ENCODE measurements around the gene ST6GALNAC2.
A peak's percentile ranks its signal among the peaks of the same experiment; 100 is the strongest.
"Not testable (repeated sequence)": the region's sequence is repeated elsewhere in the genome, so short reads cannot be mapped to it uniquely, and the experiment has no call there.

Gene ST6GALNAC2

DNA sequence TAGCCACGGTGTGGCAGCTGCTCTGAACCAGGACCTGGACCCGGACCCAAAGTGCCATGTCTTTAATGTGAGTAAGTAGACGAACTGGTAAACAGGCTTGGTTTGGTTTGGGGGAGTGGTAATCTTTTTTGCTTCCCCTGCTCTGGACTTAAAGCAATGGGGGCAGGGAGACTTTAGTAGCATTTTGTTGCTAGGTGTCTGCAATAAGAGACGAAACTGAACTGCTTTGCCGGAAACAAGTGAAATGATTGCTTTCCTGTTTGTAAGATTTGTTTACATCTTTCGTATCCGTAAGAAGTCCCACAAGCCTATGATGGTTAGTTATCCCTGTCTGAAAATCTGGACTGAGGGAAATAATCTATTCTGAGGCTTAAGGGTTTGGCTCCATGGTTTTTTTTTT, 24.3 kb downstream of the ST6GALNAC2 start:
- no peaks in the 10 kb centered on the region for H3K27me3 ChIP-seq (ENCODE audit: insufficient read depth, low read depth)
- TF ChIP-seq, protein P1, sequence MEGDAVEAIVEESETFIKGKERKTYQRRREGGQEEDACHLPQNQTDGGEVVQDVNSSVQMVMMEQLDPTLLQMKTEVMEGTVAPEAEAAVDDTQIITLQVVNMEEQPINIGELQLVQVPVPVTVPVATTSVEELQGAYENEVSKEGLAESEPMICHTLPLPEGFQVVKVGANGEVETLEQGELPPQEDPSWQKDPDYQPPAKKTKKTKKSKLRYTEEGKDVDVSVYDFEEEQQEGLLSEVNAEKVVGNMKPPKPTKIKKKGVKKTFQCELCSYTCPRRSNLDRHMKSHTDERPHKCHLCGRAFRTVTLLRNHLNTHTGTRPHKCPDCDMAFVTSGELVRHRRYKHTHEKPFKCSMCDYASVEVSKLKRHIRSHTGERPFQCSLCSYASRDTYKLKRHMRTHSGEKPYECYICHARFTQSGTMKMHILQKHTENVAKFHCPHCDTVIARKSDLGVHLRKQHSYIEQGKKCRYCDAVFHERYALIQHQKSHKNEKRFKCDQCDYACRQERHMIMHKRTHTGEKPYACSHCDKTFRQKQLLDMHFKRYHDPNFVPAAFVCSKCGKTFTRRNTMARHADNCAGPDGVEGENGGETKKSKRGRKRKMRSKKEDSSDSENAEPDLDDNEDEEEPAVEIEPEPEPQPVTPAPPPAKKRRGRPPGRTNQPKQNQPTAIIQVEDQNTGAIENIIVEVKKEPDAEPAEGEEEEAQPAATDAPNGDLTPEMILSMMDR (conservative IDR thresholded peaks at IDR 0.05; ENCODE audit: low read depth, low read length), result no peak
- peaks cover 35% of the 10 kb centered on the region for H4K20me1 ChIP-seq (ENCODE audit: insufficient read depth)
- H3K9ac ChIP-seq, result no peak overlapping the region
- no peak overlapping the region for H3K4me3 ChIP-seq (IDR thresholded peaks at IDR 0.05; ENCODE audit: insufficient read depth, low read depth, low read length)
- no peak overlapping the region for H2AFZ ChIP-seq (ENCODE audit: low read depth)
- H3K4me1 ChIP-seq (ENCODE audit: low read depth, poor library complexity, severe bottlenecking), result peaks cover 56% of the 10 kb centered on the region
- H3K36me3 ChIP-seq (ENCODE audit: insufficient read depth), result peaks cover 27% of the 10 kb centered on the region
- H3K79me2 ChIP-seq (ENCODE audit: insufficient read depth, low read depth), result peaks cover 56% of the 10 kb centered on the region
- H3K27ac ChIP-seq, result no peak overlapping the region
- peak overlapping the region; percentile 79; the same call in 1 of the 2 replicates for H3K4me2 ChIP-seq

DNA sequence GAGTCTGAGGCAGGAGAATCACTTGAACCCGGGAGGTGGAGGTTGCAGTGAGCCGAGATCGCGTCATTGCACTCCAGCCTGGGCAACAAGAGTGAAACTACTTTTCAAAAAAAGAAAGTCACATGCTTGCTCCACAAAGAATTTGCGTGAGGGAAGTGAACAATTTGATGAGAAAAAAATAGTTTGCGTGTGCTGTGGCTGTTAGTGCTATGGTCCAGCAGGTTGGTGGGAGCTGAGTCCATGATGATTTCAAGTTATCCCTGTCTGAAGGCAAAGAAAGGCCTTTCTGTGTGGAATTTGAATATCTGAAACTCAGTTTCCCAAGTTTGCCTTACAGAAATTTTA, 24.8 kb downstream of the ST6GALNAC2 start:
- Histone ChIP-seq H3K4me3 (IDR thresholded peaks at IDR 0.05; ENCODE audit: insufficient read depth, low read depth, low read length) (no peak overlapping the region), H3K4me2 (peak overlapping the region; percentile 79; the same call in 1 of the 2 replicates), H3K9ac (no peak overlapping the region), H3K27ac (no peak overlapping the region), H3K36me3 (ENCODE audit: insufficient read depth) (peaks cover 27% of the 10 kb centered on the region), H2AFZ (ENCODE audit: low read depth) (no peak overlapping the region), H3K79me2 (ENCODE audit: insufficient read depth, low read depth) (peaks cover 56% of the 10 kb centered on the region), H3K27me3 (ENCODE audit: insufficient read depth, low read depth) (no peaks in the 10 kb centered on the region), H4K20me1 (ENCODE audit: insufficient read depth) (peaks cover 32% of the 10 kb centered on the region), H3K4me1 (ENCODE audit: low read depth, poor library complexity, severe bottlenecking) (peaks cover 52% of the 10 kb centered on the region)
- TF ChIP-seq, protein P1 (conservative IDR thresholded peaks at IDR 0.05; ENCODE audit: low read depth, low read length), result no peak

DNA sequence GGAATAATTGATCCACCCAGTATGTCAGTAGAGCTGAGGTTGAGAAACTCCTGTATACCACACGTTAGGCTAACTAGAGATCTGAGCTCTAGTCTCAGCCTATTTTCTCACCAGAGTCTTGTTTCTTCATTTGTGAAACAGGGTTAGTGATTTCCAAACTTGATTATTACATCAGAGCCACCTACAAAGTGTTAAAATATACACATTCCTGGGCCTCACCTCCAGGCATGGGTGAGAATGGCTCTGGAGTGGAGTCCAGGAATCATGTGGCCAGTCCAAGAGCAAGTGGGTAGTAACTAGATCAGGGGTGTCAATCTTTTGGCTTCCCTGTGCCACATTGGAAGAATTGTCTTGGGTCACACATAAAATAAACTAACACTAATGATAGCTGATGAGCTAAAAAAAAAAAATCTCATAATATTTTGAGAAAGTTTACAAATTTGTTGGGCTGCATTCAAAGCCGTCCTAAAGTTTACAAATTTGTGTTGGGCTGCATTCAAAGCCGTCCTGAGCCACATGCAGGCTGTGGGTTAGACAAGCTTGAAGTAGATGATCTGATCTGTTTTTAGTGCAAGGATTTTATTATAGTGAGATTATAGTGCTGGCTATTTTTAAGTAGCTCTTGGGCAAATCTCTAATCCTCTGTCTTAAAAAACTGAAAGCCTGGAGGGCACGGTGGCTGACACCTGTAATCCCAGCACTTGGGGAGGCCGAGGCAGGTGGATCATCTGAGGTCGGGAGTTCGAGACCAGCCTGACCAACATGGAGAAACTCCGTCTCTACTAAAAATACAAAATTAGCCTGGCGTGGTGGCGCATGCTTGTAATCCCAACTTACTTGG, 25.4 kb downstream of the ST6GALNAC2 start:
- Histone ChIP-seq H4K20me1 (ENCODE audit: insufficient read depth) (peaks cover 29% of the 10 kb centered on the region), H3K9ac (peak overlapping the region; percentile 96; the same call in 1 of the 2 replicates), H3K4me2 (peak overlapping the region; percentile 79), H3K4me1 (ENCODE audit: low read depth, poor library complexity, severe bottlenecking) (peaks cover 48% of the 10 kb centered on the region), H3K27ac (peak overlapping the region; percentile 20; the same call in 1 of the 2 replicates), H3K27me3 (ENCODE audit: insufficient read depth, low read depth) (no peaks in the 10 kb centered on the region), H3K4me3 (IDR thresholded peaks at IDR 0.05; ENCODE audit: insufficient read depth, low read depth, low read length) (no peak overlapping the region), H3K36me3 (ENCODE audit: insufficient read depth) (peaks cover 27% of the 10 kb centered on the region), H3K79me2 (ENCODE audit: insufficient read depth, low read depth) (peaks cover 56% of the 10 kb centered on the region), H2AFZ (ENCODE audit: low read depth) (no peak overlapping the region)
- TF ChIP-seq, protein P1 (conservative IDR thresholded peaks at IDR 0.05; ENCODE audit: low read depth, low read length), result no peak

DNA sequence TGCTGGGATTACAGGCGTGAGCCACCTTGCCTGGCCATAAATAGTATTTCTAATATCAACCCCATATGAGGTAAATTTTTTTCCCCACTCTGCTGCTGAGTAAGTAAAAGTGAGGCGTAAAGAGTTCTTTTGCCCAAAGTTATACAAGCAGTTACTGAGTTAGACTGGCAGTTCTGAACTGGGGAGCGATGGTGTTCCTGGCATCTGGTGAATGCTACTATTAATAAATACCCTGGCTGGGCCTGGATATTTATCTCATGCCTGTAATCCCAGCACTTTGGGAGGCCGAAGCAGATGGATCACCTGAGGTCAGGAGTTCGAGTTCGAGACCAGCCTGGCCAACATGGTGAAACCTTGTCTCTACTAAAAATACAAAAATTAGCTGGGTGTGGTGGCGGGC, 26.2 kb downstream of the ST6GALNAC2 start:
- H3K27ac ChIP-seq, result peak overlapping the region; percentile 20; the same call in 1 of the 2 replicates
- peak overlapping the region; percentile 96; the same call in 1 of the 2 replicates for H3K9ac ChIP-seq
- H2AFZ ChIP-seq (ENCODE audit: low read depth); H3K27me3 ChIP-seq (ENCODE audit: insufficient read depth, low read depth); H3K4me3 ChIP-seq (IDR thresholded peaks at IDR 0.05; ENCODE audit: insufficient read depth, low read depth, low read length): not testable (repeated sequence)
- peaks cover 23% of the 10 kb centered on the region for H3K36me3 ChIP-seq (ENCODE audit: insufficient read depth)
- peaks cover 56% of the 10 kb centered on the region for H3K79me2 ChIP-seq (ENCODE audit: insufficient read depth, low read depth)
- H4K20me1 ChIP-seq (ENCODE audit: insufficient read depth), result peaks cover 29% of the 10 kb centered on the region
- H3K4me1 ChIP-seq (ENCODE audit: low read depth, poor library complexity, severe bottlenecking), result peaks cover 48% of the 10 kb centered on the region
- H3K4me2 ChIP-seq, result peak overlapping the region; percentile 79
